Measurements from ENCODE around the gene BRS3.
"Not testable (repeated sequence)": the region's sequence is repeated elsewhere in the genome, so short reads cannot be mapped to it uniquely, and the experiment has no call there.

BRS3 gene

GRCh38 chrX:136487647-136488046 is at the start of gene BRS3:
TSS of gene BRS3 (plus strand) at chrX:136487947. CDS start at chrX:136488115, 168 bp downstream.
- no peak for DNase-seq (ENCODE audit: low read depth)

- no peak for DNase-seq (ENCODE audit: low read depth)
These were observed 49.6 kb upstream of the BRS3 start for GRCh38 chrX:136438192-136438591.

GRCh38 chrX:136445674-136446073 is 42.1 kb upstream of the BRS3 start:
- not testable (repeated sequence) for DNase-seq (ENCODE audit: low read depth)

- no peak for DNase-seq (ENCODE audit: low read depth)
These were observed 41.5 kb upstream of the BRS3 start for GRCh38 chrX:136446208-136446607.

GRCh38 chrX:136447308-136447707 is 40.4 kb upstream of the BRS3 start:
- DNase-seq (ENCODE audit: low read depth): no peak

GRCh38 chrX:136447968-136448367 is 39.8 kb upstream of the BRS3 start:
- DNase-seq (ENCODE audit: low read depth): no peak

- no peak for DNase-seq (ENCODE audit: low read depth)
These were observed 37.5 kb upstream of the BRS3 start for GRCh38 chrX:136450050-136450830.

- no peak for DNase-seq (ENCODE audit: low read depth)
These were observed 35.1 kb upstream of the BRS3 start for GRCh38 chrX:136452614-136453013.

GRCh38 chrX:136453114-136453513 is 34.6 kb upstream of the BRS3 start:
- no peak for DNase-seq (ENCODE audit: low read depth)

GRCh38 chrX:136453771-136454170 is 34.0 kb upstream of the BRS3 start:
- DNase-seq (ENCODE audit: low read depth): no peak

GRCh38 chrX:136456133-136456532 is 31.6 kb upstream of the BRS3 start:
- no peak for DNase-seq (ENCODE audit: low read depth)

GRCh38 chrX:136457303-136457917 is 30.3 kb upstream of the BRS3 start:
- peak; percentile 53 for DNase-seq (ENCODE audit: low read depth)

GRCh38 chrX:136464589-136464988 is 23.2 kb upstream of the BRS3 start:
- no peak for DNase-seq (ENCODE audit: low read depth)

GRCh38 chrX:136467303-136467702 is 20.4 kb upstream of the BRS3 start:
- no peak for DNase-seq (ENCODE audit: low read depth)

- DNase-seq (ENCODE audit: low read depth): no peak
These were observed 19.2 kb upstream of the BRS3 start for GRCh38 chrX:136468391-136469103.

- no peak for DNase-seq (ENCODE audit: low read depth)
These were observed 14.1 kb upstream of the BRS3 start for GRCh38 chrX:136473663-136474062.

- no peak for DNase-seq (ENCODE audit: low read depth)
These were observed 12.5 kb upstream of the BRS3 start for GRCh38 chrX:136475236-136475635.

GRCh38 chrX:136476501-136476900 is 11.2 kb upstream of the BRS3 start:
- DNase-seq (ENCODE audit: low read depth): no peak

- no peak for DNase-seq (ENCODE audit: low read depth)
These were observed 10.7 kb upstream of the BRS3 start for GRCh38 chrX:136477026-136477425.

- no peak for DNase-seq (ENCODE audit: low read depth)
These were observed 7.4 kb upstream of the BRS3 start for GRCh38 chrX:136480383-136480782.

- no peak for DNase-seq (ENCODE audit: low read depth)
These were observed 959 bp downstream of the BRS3 start for GRCh38 chrX:136488706-136489105.

GRCh38 chrX:136491832-136492231 is 4.1 kb downstream of the BRS3 start:
- no peak for DNase-seq (ENCODE audit: low read depth)

GRCh38 chrX:136493011-136493410 is 5.3 kb downstream of the BRS3 start:
- no peak for DNase-seq (ENCODE audit: low read depth)

Measured in stromal cell of bone marrow (primary cell).